GM23338 (cell line): Measurements from ENCODE around the gene CAMTA1. TPM values are rescaled to one million over a fixed set of nuclear protein-coding genes. Genes with fewer than 3 reads are reported as not detected.

Experiments used
- ATAC-seq: fragments of 200-7000 bp; cut with Tn5 transposase; 3 replicates; pipeline ENCODE4 v1.9.1; 2020
- DNase-seq: peaks from one replicate; pipeline ENCODE4 v3.0.0-alpha.2; 2015; ENCODE audit warnings: low spot score
- H2AFZ ChIP-seq: fragments of 200-600 bp; sonication (generic); 2 replicates; pipeline ENCODE4 v1.8.0; 2016; ENCODE audit warnings: antibody characterized with exemption, mild to moderate bottlenecking, moderate library complexity
- H3F3A ChIP-seq: fragments of 200-600 bp; sonication (generic); replicated peaks from 2 replicates; pipeline ENCODE4 v1.8.0; 2017; ENCODE audit warnings: antibody characterized with exemption, mixed run types, low read depth
- H3K27ac ChIP-seq: fragments of 200-600 bp; sonication (generic); 2 replicates; pipeline ENCODE4 v1.6.1; 2016; ENCODE audit warnings: low read depth
- H3K27me3 ChIP-seq: fragments of 200-600 bp; sonication (generic); 2 replicates; pipeline ENCODE4 v1.8.0; 2016; ENCODE audit warnings: mild to moderate bottlenecking, mixed run types, moderate library complexity; ENCODE audit not compliant: insufficient read depth
- H3K36me3 ChIP-seq: fragments of 200-600 bp; sonication (generic); 2 replicates; pipeline ENCODE4 v1.8.0; 2016; ENCODE audit warnings: mild to moderate bottlenecking; ENCODE audit not compliant: insufficient read depth
- H3K4me1 ChIP-seq: fragments of 200-600 bp; sonication (generic); 2 replicates; pipeline ENCODE4 v1.8.0; 2016; ENCODE audit warnings: mild to moderate bottlenecking, moderate library complexity; ENCODE audit not compliant: insufficient read depth
- H3K4me2 ChIP-seq: fragments of 200-600 bp; sonication (generic); 2 replicates; pipeline ENCODE4 v1.7.1; 2017; ENCODE audit warnings: mixed run types
- H3K4me3 ChIP-seq: fragments of 200-600 bp; sonication (generic); 2 replicates; pipeline ENCODE4 v1.6.1; 2016; ENCODE audit warnings: mixed run types
- H3K79me2 ChIP-seq: fragments of 200-600 bp; sonication (generic); replicated peaks from 2 replicates; pipeline ENCODE4 v1.8.0; 2017; ENCODE audit warnings: mild to moderate bottlenecking; ENCODE audit not compliant: insufficient read depth
- H3K9me2 ChIP-seq: fragments of 200-600 bp; sonication (generic); 2 replicates; pipeline ENCODE4 v1.8.0; 2017; ENCODE audit not compliant: insufficient read depth
- H4K20me1 ChIP-seq: fragments of 200-600 bp; sonication (generic); replicated peaks from 2 replicates; pipeline ENCODE4 v1.8.0; 2017; ENCODE audit warnings: mild to moderate bottlenecking; ENCODE audit not compliant: insufficient read depth
- H3K27ac Mint-ChIP-seq: 2 replicates; pipeline ENCODE4 v1.8.0; 2020; ENCODE audit warnings: inconsistent platforms, mild to moderate bottlenecking, moderate library complexity, mixed read lengths
- H3K27me3 Mint-ChIP-seq: 3 replicates; pipeline ENCODE4 v1.8.0; 2022; ENCODE audit warnings: low read depth, mild to moderate bottlenecking, moderate library complexity, mixed read lengths, inconsistent platforms; ENCODE audit not compliant: insufficient read depth, poor library complexity
- H3K36me3 Mint-ChIP-seq: 3 replicates; pipeline ENCODE4 v1.8.0; 2021; ENCODE audit warnings: low read depth, mild to moderate bottlenecking, inconsistent platforms, moderate library complexity, mixed read lengths
- H3K4me1 Mint-ChIP-seq: 3 replicates; pipeline ENCODE4 v1.8.0; 2020; ENCODE audit warnings: mild to moderate bottlenecking, inconsistent platforms, mixed read lengths
- H3K4me3 Mint-ChIP-seq: 3 replicates; pipeline ENCODE4 v1.8.0; 2021; ENCODE audit warnings: moderate library complexity, mild to moderate bottlenecking, inconsistent platforms, mixed read lengths
- H3K9me3 Mint-ChIP-seq: 3 replicates; pipeline ENCODE4 v1.8.0; 2020; ENCODE audit warnings: moderate library complexity, mild to moderate bottlenecking, inconsistent platforms, mixed read lengths
- CREB1 ChIP-seq: fragments of 250-450 bp; sonication (Bioruptor Pico); IDR thresholded peaks from 2 replicates; pipeline ENCODE4 v1.5.0; 2020; ENCODE audit warnings: low read depth, mild to moderate bottlenecking, moderate library complexity
- CTCF ChIP-seq, 2 experiments: fragments of 200-600 bp in 1 of 2; sonication (generic) in 1 of 2; conservative IDR thresholded peaks; 2 replicates each; pipeline versions ENCODE4 v1.5.1 to v1.6.1; 2016 to 2017; ENCODE audit warnings: antibody characterized with exemption in 2 of 2, low read depth in 2 of 2, mild to moderate bottlenecking in 2 of 2, moderate library complexity in 1 of 2
- ETS1 ChIP-seq: IDR thresholded peaks from 2 replicates; pipeline ENCODE4 v1.6.1; 2016; ENCODE audit warnings: antibody characterized with exemption
- EZH2phosphoT487 ChIP-seq: fragments of 200-600 bp; sonication (generic); IDR thresholded peaks from one replicate; pipeline ENCODE4 v1.8.1; 2018; ENCODE audit warnings: antibody characterized with exemption; ENCODE audit not compliant: unreplicated experiment
- NANOG ChIP-seq: IDR thresholded peaks from 2 replicates; pipeline ENCODE4 v1.6.1; 2016; ENCODE audit warnings: antibody characterized with exemption, borderline replicate concordance
- REST ChIP-seq: IDR thresholded peaks from one replicate; pipeline ENCODE4 v1.6.1; 2018; ENCODE audit warnings: antibody characterized with exemption; ENCODE audit not compliant: unreplicated experiment
- STAT1 ChIP-seq: IDR thresholded peaks from one replicate; pipeline ENCODE4 v1.6.1; 2016; ENCODE audit warnings: antibody characterized with exemption; ENCODE audit not compliant: unreplicated experiment
- ZNF114 ChIP-seq: fragments of 250-450 bp; sonication (Bioruptor Pico); IDR thresholded peaks from 2 replicates; pipeline ENCODE4 v1.5.0; 2020; ENCODE audit warnings: mild to moderate bottlenecking, moderate library complexity
- ZNF331 ChIP-seq: fragments of 250-450 bp; sonication (Bioruptor Pico); IDR thresholded peaks from 2 replicates; pipeline ENCODE4 v1.5.0; 2020; ENCODE audit warnings: low read depth, mild to moderate bottlenecking, moderate library complexity
- ZNF462 ChIP-seq: fragments of 250-450 bp; sonication (Bioruptor Pico); IDR thresholded peaks from 2 replicates; pipeline ENCODE4 v1.5.0; 2020; ENCODE audit warnings: mild to moderate bottlenecking, moderate library complexity
- polyA plus RNA-seq: library from polyadenylated mRNA; unstranded; fragments of >200 nt; fragmentation: Nextera tagmentation; extraction: Ambion mirVana; gene quantifications from 2 replicates; pipeline ENCODE4 v1.2.1, GENCODE V29; 2016
- total RNA-seq: library from RNA; depleted of rRNA; stranded (reverse); fragments of >200 nt; shearing (Covaris generic); gene quantifications from 2 replicates; pipeline ENCODE4 v1.2.3, GENCODE V29; 2014

CAMTA1 gene
- total and polyA plus RNA-seq, 2 experiments from 2014 or later, result 115 to 519 TPM

GRCh38 chr1:7590426-7590790 is 805.2 kb downstream of the CAMTA1 start:
- Histone ChIP-seq H3K4me3 (no peak overlapping the region), H3K9me2 (no peaks in the 10 kb centered on the region), H3K27ac (no peak overlapping the region), H3K36me3 (no peaks in the 10 kb centered on the region), H3F3A (no peaks in the 10 kb centered on the region), H3K4me2 (no peak overlapping the region), H3K4me1 (no peaks in the 10 kb centered on the region), H4K20me1 (no peaks in the 10 kb centered on the region), H2AFZ (no peak overlapping the region), H3K79me2 (no peaks in the 10 kb centered on the region), H3K27me3 (no peaks in the 10 kb centered on the region)
- DNase-seq, result no peak
- Mint-ChIP-seq H3K4me3 (no peak overlapping the region), H3K9me3 (no peaks in the 10 kb centered on the region), H3K36me3 (no peaks in the 10 kb centered on the region), H3K27me3 (peaks cover 8% of the 10 kb centered on the region), H3K27ac (no peak overlapping the region), H3K4me1 (peaks cover 10% of the 10 kb centered on the region; the same call in 1 of the 3 replicates)
- TF ChIP-seq CREB1, result no peak
- TF ChIP-seq ZNF114 (CRISPR knock-in tag), result no peak
- no peak for TF ChIP-seq NANOG
- TF ChIP-seq STAT1, result no peak
- no peak for TF ChIP-seq ZNF462 (CRISPR knock-in tag)
- no peak for TF ChIP-seq EZH2phosphoT487
- TF ChIP-seq ETS1, result no peak
- TF ChIP-seq ZNF331 (CRISPR knock-in tag), result no peak
- TF ChIP-seq REST, result no peak
- no peak for TF ChIP-seq CTCF (conservative IDR thresholded peaks at IDR 0.05; ENCODE audit: low read depth in 2 of 2)
- no peak for ATAC-seq
